HepG2 (cell line): ENCODE measurements around the gene TMEM87B. TPM values are rescaled to one million over a fixed set of nuclear protein-coding genes. Genes with fewer than 3 reads are reported as not detected.

Experiments
- ASH2L ChIP-seq: fragments of 300-600, 200-600 bp; sonication (generic); IDR thresholded peaks from 2 replicates; pipeline ENCODE4 v1.7.0; 2017; ENCODE audit warnings: low read depth, mild to moderate bottlenecking, moderate library complexity, mixed read lengths, low read length; ENCODE audit not compliant: insufficient read length
- CREM ChIP-seq, 2 experiments: sonication (generic) in 1 of 2; formaldehyde crosslinking in 1 of 2; IDR thresholded peaks; 2 replicates each; pipeline versions ENCODE4 v1.4.0 to v1.6.1; 2016 to 2020; ENCODE audit warnings: antibody characterized with exemption in 1 of 2, mild to moderate bottlenecking in 1 of 2, missing genetic modification reagents in 1 of 2
- ELF4 ChIP-seq: sonication (generic); formaldehyde crosslinking; IDR thresholded peaks from 2 replicates; pipeline ENCODE4 v1.5.0; 2020; ENCODE audit warnings: missing genetic modification reagents, mild to moderate bottlenecking, moderate library complexity, borderline replicate concordance
- MTF2 ChIP-seq: sonication (generic); formaldehyde crosslinking; IDR thresholded peaks from 2 replicates; pipeline ENCODE4 v1.5.0; 2020; ENCODE audit warnings: missing genetic modification reagents, borderline replicate concordance
- NR2C2 ChIP-seq: sonication (generic); formaldehyde crosslinking; IDR thresholded peaks from 2 replicates; pipeline ENCODE4 v1.4.0; 2020; ENCODE audit warnings: missing genetic modification reagents, mild to moderate bottlenecking, moderate library complexity, borderline replicate concordance
- WIZ ChIP-seq: sonication (generic); formaldehyde crosslinking; IDR thresholded peaks from 2 replicates; pipeline ENCODE4 v1.5.1; 2020; ENCODE audit warnings: mild to moderate bottlenecking, missing genetic modification reagents
- YEATS2 ChIP-seq: sonication (generic); formaldehyde crosslinking; IDR thresholded peaks from 2 replicates; pipeline ENCODE4 v1.4.0; 2020; ENCODE audit warnings: missing genetic modification reagents, borderline replicate concordance
- ZC3H4 ChIP-seq: sonication (generic); formaldehyde crosslinking; IDR thresholded peaks from 2 replicates; pipeline ENCODE4 v1.4.0; 2020; ENCODE audit warnings: missing genetic modification reagents, borderline replicate concordance
- ZNF383 ChIP-seq: sonication (generic); formaldehyde crosslinking; IDR thresholded peaks from 2 replicates; pipeline ENCODE4 v1.4.0; 2020; ENCODE audit warnings: missing genetic modification reagents, mild to moderate bottlenecking, borderline replicate concordance
- ZNF446 ChIP-seq: sonication (generic); formaldehyde crosslinking; IDR thresholded peaks from 2 replicates; pipeline ENCODE4 v1.5.0; 2020; ENCODE audit warnings: mild to moderate bottlenecking, missing genetic modification reagents
- ZNF562 ChIP-seq: sonication (generic); formaldehyde crosslinking; IDR thresholded peaks from 2 replicates; pipeline ENCODE4 v1.8.0; 2022; ENCODE audit warnings: missing genetic modification reagents, borderline replicate concordance
- ZNF567 ChIP-seq: sonication (generic); formaldehyde crosslinking; IDR thresholded peaks from 2 replicates; pipeline ENCODE4 v1.8.1; 2023; ENCODE audit warnings: mild to moderate bottlenecking, missing genetic modification reagents, borderline replicate concordance
- ZNF644 ChIP-seq: IDR thresholded peaks from 2 replicates; pipeline ENCODE4 v1.6.1; 2016; ENCODE audit warnings: low read depth
- ZSCAN25 ChIP-seq: sonication (generic); formaldehyde crosslinking; IDR thresholded peaks from 2 replicates; pipeline ENCODE4 v1.8.0; 2022; ENCODE audit warnings: mild to moderate bottlenecking, missing genetic modification reagents
- polyA plus RNA-seq, 8 experiments: library from polyadenylated mRNA; depleted of rRNA in 3 of 8; stranded (reverse) in 7 of 8; unstranded in 1 of 8; fragments of >200 nt; fragmentation: Illumina TruSeq in 4 of 8; extraction: Trizol in 4 of 8; gene quantifications; 2 replicates each; pipeline versions ENCODE4 v1.2.1 to v1.2.3, GENCODE V29; 2011 to 2016; ENCODE audit warnings: low read depth in 4 of 8, missing spikeins in 1 of 8, mixed read lengths in 1 of 8; ENCODE audit not compliant: insufficient read depth in 1 of 8
- total RNA-seq, 5 experiments: library from RNA; depleted of rRNA; stranded (reverse); fragments of >200 nt; fragmentation: Illumina TruSeq; extraction: Trizol; gene quantifications; 2 replicates each; pipeline ENCODE4 v1.2.3, GENCODE V29; 2016; ENCODE audit warnings: low read depth in 1 of 5
- TF ChIP-seq, protein P1 (sequence below): sonication (generic); formaldehyde crosslinking; IDR thresholded peaks from 2 replicates; pipeline ENCODE4 v1.8.0; 2022; ENCODE audit warnings: missing genetic modification reagents, mild to moderate bottlenecking, inconsistent platforms, borderline replicate concordance
- TF ChIP-seq, protein P2 (sequence below): IDR thresholded peaks from 2 replicates; pipeline ENCODE4 v1.6.1; 2012; ENCODE audit warnings: inconsistent platforms
- TF ChIP-seq, protein P3 (sequence below): sonication (generic); formaldehyde crosslinking; IDR thresholded peaks from 2 replicates; pipeline ENCODE4 v1.5.0; 2020; ENCODE audit warnings: missing genetic modification reagents
- TF ChIP-seq, protein P4 (sequence below): sonication (generic); formaldehyde crosslinking; IDR thresholded peaks from 2 replicates; pipeline ENCODE4 v1.4.0; 2020; ENCODE audit warnings: missing genetic modification reagents

Gene TMEM87B
- total and polyA plus RNA-seq, 2 of the 13 experiments (the other 11 are each of a cell fraction or from before 2014, with no cell fraction given): 15.1 to 16.2 TPM

DNA sequence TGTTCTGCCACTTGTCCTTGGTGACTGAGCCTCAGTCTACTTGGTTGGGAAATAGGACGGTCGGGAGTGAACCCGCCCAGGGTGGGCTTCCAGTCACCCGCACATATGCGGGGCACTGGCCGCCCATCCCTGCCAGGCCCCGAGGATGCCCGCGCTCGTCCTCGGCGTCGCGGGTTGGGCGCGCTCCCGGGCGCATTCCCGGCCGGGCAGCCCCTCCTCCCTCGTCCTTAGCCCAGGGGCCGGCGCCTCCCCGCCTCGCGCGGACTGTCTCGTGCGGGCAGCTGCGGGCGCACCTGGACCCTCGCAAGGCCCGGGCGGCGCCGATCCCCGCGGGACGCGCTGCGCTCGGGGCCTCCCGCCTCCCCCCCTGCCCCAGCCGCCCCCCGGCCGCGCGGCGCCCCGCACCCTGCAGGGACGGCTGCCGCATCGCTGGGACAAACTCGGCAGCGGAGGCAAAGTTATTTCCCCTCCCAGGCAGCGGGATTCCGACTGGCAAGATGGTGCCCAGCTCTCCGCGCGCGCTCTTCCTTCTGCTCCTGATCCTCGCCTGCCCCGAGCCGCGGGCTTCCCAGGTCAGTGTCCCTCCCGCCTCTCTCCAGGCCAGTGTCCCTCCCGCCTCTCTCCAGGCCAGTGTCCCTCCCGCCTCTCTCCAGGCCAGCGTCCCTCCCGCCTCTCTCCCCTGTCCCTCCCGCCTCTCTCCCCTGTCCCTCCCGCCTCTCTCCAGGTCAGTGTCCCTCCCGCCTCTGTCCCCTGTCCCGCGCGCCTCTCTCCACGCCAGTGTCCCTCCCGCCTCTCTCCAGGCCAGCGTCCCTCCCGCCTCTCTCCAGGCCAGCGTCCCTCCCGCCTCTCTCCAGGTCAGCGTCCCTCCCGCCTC, 83.3 kb downstream of the TMEM87B start, which contains the start of gene FBLN7 (continued):
- TF ChIP-seq ZNF446 (CRISPR knock-in tag) (peak; percentile 86), ELF4 (CRISPR knock-in tag) (no peak), ZNF562 (CRISPR knock-in tag) (no peak), WIZ (no peak), ZNF383 (CRISPR knock-in tag) (no peak), ZC3H4 (CRISPR knock-in tag) (no peak), ZNF644 (CRISPR knock-in tag) (no peak), MTF2 (no peak), ASH2L (peak; percentile 31), YEATS2 (CRISPR knock-in tag) (no peak), ZNF567 (no peak), ZSCAN25 (no peak; the same call in 1 of the 2 replicates), NR2C2 (CRISPR knock-in tag) (no peak; the same call in 1 of the 2 replicates), CREM (IDR thresholded peaks at IDR 0.05) (no peak), CREM (CRISPR knock-in tag; IDR thresholded peaks at IDR 0.05) (no peak)
- TF ChIP-seq, protein P1, sequence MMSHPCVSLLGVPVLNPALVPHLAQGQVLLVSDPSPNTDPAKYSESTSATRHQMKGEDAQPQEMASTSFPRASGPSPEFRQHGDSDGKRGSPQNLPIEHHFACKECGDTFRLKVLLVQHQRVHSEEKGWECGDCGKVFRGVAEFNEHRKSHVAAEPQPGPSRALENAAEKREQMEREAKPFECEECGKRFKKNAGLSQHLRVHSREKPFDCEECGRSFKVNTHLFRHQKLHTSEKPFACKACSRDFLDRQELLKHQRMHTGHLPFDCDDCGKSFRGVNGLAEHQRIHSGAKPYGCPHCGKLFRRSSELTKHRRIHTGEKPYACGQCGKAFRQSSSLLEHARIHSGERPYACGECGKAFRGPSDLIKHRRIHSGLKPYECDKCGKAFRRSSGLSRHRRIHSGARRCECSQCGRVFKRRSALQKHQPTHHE (CRISPR knock-in tag): no peak; the same call in 1 of the 2 replicates
- TF ChIP-seq, protein P2, sequence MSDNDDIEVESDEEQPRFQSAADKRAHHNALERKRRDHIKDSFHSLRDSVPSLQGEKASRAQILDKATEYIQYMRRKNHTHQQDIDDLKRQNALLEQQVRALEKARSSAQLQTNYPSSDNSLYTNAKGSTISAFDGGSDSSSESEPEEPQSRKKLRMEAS: 0 out of 2 replicates have a peak, but pooled peaks have one; percentile 38
- TF ChIP-seq, protein P3, sequence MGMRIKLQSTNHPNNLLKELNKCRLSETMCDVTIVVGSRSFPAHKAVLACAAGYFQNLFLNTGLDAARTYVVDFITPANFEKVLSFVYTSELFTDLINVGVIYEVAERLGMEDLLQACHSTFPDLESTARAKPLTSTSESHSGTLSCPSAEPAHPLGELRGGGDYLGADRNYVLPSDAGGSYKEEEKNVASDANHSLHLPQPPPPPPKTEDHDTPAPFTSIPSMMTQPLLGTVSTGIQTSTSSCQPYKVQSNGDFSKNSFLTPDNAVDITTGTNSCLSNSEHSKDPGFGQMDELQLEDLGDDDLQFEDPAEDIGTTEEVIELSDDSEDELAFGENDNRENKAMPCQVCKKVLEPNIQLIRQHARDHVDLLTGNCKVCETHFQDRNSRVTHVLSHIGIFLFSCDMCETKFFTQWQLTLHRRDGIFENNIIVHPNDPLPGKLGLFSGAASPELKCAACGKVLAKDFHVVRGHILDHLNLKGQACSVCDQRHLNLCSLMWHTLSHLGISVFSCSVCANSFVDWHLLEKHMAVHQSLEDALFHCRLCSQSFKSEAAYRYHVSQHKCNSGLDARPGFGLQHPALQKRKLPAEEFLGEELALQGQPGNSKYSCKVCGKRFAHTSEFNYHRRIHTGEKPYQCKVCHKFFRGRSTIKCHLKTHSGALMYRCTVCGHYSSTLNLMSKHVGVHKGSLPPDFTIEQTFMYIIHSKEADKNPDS (CRISPR knock-in tag): no peak
- TF ChIP-seq, protein P4, sequence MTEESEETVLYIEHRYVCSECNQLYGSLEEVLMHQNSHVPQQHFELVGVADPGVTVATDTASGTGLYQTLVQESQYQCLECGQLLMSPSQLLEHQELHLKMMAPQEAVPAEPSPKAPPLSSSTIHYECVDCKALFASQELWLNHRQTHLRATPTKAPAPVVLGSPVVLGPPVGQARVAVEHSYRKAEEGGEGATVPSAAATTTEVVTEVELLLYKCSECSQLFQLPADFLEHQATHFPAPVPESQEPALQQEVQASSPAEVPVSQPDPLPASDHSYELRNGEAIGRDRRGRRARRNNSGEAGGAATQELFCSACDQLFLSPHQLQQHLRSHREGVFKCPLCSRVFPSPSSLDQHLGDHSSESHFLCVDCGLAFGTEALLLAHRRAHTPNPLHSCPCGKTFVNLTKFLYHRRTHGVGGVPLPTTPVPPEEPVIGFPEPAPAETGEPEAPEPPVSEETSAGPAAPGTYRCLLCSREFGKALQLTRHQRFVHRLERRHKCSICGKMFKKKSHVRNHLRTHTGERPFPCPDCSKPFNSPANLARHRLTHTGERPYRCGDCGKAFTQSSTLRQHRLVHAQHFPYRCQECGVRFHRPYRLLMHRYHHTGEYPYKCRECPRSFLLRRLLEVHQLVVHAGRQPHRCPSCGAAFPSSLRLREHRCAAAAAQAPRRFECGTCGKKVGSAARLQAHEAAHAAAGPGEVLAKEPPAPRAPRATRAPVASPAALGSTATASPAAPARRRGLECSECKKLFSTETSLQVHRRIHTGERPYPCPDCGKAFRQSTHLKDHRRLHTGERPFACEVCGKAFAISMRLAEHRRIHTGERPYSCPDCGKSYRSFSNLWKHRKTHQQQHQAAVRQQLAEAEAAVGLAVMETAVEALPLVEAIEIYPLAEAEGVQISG: no peak
